Epithelial cell of proximal tubule (primary cell): ENCODE data around the gene CATSPERB. TPM values are rescaled to one million over a fixed set of nuclear protein-coding genes. Genes with fewer than 3 reads are reported as not detected.
"Not testable (repeated sequence)": the region's sequence is repeated elsewhere in the genome, so short reads cannot be mapped to it uniquely, and the experiment has no call there.

Experiments
- DNase-seq: peaks from one replicate; pipeline ENCODE4 v3.0.0-alpha.2; 2011; ENCODE audit warnings: low read depth
- H3K4me3 ChIP-seq: 2 replicates; pipeline ENCODE4 v1.5.1; 2011; ENCODE audit warnings: low read depth, mild to moderate bottlenecking, low read length
- total RNA-seq: library from RNA; depleted of rRNA; stranded (reverse); fragments of >200 nt; gene quantifications from 2 replicates; pipeline ENCODE4 v1.2.3, GENCODE V29; 2015
- TF ChIP-seq, protein P1 (sequence below): conservative IDR thresholded peaks from 2 replicates; pipeline ENCODE4 v1.5.1; 2012; ENCODE audit warnings: low read depth, mild to moderate bottlenecking, low read length

CATSPERB gene
- total RNA-seq, 1 donor from 2014 or later, result not detected

DNA sequence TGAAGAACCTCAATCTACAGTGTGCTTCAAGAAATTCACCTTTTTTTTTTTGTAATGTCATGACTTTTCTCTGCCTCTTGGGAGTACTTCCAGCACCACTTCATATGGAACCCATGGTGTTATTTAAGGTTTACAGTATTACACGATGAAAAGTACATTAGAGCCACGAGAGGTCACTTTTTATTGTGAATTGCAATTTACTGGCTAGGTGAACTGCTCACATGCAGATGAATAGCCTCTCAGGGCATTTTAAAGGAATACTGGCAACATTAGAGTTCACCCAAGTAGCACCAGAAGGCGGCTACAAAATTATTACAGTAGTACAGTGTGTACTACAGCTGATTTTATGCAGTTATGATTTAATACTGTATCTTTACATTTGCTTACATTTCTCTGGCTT lies 122.7 kb downstream of the CATSPERB start:
- DNase-seq, result no peak
- no peak overlapping the region for H3K4me3 ChIP-seq
- TF ChIP-seq, protein P1, sequence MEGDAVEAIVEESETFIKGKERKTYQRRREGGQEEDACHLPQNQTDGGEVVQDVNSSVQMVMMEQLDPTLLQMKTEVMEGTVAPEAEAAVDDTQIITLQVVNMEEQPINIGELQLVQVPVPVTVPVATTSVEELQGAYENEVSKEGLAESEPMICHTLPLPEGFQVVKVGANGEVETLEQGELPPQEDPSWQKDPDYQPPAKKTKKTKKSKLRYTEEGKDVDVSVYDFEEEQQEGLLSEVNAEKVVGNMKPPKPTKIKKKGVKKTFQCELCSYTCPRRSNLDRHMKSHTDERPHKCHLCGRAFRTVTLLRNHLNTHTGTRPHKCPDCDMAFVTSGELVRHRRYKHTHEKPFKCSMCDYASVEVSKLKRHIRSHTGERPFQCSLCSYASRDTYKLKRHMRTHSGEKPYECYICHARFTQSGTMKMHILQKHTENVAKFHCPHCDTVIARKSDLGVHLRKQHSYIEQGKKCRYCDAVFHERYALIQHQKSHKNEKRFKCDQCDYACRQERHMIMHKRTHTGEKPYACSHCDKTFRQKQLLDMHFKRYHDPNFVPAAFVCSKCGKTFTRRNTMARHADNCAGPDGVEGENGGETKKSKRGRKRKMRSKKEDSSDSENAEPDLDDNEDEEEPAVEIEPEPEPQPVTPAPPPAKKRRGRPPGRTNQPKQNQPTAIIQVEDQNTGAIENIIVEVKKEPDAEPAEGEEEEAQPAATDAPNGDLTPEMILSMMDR, result no peak

DNA sequence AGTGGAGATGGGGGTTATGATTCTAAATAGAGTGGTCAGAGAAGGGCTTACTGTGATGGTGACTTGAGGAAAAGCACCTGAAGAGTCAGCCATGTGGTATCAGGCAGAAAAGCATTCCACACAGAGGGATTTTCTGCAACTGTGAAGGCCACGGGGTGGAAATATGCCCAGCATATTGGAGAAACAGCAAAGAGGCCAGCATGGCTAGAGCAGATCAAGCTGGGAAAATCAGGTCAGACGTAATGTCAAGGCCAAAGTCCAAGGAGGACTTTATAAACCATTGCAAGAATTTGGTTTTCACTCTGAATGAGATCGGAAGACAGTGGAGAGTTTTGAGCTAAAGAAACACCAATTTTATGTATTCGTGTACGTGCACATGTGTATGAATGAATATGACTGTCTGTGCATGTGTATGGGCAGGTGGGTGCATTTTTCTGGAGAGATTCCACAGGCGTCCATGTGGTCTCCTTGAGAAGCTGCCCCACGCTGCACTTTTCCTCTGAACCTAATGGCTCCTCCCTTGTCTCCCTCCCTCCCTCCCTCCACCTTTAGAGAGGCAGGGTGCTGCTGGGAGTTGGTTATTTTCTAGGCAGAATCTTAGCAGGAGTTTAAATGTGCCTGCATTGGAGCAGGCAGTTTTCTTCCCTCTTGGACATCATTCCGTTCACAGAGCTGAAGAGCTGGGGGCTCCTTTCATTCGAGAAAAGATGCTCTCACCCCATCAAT lies 124.4 kb downstream of the CATSPERB start:
- no peak overlapping the region for H3K4me3 ChIP-seq
- TF ChIP-seq, protein P1, result no peak
- DNase-seq, result no peak

DNA sequence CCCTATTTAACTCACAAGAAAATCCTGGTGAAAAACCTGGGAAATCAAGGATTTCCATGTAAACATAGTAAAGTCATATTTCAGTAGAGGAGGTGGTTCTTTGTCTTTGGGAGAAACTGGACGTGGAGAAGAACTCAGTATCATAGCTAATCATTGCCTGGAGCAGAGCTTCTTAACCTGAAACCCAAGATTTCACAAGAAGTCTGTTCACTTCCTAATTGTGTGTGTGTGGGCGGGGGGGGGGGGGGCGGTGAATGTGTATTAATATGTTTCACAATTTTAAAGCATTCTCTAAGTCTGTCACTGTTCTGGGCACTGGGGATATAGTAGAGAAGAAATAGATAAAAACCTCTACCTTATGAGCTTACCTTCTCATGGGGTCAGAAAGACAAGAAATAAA lies 125.0 kb downstream of the CATSPERB start:
- DNase-seq, result no peak

DNA sequence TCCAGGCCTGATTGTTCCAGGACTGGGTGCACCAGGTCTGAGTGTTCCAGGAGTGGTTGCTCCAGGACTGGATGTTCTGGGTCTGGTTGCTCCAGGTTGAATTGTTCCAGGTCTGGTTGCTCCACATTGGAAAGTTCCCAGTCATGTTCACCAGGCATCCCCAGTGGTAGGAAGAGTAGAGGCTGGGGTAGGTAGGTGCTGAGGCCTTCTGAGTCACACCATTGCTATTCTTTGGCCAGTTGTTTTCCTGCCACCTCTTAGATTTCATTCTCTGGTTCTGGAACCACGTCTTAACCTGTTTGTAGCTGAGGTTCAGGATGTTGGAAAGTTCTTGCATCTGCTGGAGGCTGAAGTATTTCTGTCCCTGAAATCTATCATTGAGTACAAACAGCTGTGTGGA lies 127.3 kb downstream of the CATSPERB start:
- not testable (repeated sequence) for DNase-seq, H3K4me3 ChIP-seq

More for the DNA sequence above, 125.0 kb downstream of the CATSPERB start:
- TF ChIP-seq, protein P1, result no peak
- H3K4me3 ChIP-seq, result no peak overlapping the region

DNA sequence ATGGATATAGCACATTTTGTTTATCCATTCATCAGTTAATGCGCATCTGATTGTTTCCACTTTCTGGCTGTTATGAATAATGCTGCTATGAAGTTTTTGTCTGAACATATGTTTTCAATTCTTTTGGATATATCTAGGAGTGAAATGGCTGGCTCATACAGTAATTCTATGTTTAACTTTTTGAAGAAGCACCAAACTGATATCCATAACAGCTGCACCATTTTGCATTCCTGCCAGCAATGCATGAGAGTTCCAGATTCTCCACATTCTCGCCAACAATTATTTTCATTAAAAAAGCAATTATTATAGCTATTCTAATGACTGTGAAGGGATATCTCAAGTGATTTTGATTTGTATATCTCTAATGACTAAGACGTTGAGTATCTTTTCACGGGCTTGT lies 131.9 kb downstream of the CATSPERB start:
- H3K4me3 ChIP-seq, result no peak overlapping the region

DNA sequence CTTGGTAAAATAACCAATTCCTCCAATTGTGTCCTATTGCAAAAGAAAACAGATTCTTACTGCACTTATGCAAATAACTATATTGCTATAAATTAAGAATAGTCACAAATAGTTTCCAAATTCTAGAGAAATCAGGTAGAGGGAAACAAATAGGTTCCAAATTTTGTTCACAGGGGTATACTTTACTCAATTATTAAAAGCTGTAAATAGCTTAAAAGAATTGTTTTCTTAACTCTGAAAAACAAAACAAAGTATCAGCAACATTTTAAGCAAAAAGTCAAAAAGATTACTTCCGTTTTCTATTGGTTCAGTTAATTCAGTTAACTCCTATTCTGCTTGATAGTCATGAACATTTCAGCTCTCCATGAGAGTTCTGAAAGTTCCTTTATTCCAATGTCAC lies 136.2 kb downstream of the CATSPERB start:
- TF ChIP-seq, protein P1, result no peak
- DNase-seq, result no peak
- no peak overlapping the region for H3K4me3 ChIP-seq

More for the DNA sequence above, 131.9 kb downstream of the CATSPERB start:
- TF ChIP-seq, protein P1, result no peak
- no peak for DNase-seq

DNA sequence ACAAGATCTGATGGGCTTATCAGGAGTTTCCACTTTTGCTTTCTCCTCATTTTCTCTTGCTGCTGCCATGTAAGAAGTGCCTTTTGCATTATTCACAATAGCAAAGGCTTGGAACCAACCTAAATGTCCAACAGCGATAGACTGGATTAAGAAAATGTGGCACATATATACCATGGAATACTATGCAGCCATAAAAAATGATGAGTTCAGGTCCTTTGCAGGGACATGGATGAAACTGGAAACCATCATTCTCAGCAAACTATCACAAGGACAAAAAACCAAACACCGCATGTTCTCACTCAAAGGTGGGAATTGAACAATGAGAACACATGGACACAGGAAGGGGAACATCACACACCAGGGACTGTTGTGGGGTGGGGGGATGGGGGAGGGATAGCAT lies 137.9 kb downstream of the CATSPERB start:
- not testable (repeated sequence) for H3K4me3 ChIP-seq, DNase-seq

DNA sequence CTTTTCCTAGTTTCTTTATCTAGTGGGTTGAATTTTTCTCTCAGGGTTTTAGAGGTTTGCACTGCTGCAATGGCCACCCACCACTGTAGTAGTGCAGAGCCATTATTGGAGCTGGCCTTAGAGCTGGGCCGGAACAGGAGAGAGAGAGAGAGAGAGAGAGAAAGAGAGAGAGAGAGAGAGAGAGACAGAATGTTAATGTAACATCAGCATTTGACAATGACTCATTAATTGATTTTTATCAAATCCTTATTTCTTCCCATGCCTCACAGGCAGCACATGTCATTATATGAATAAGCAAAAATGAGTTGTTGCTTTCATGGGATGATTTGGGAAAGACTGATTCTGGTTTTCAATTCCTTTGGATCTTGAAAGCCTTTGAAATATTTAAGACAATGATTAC lies 145.5 kb downstream of the CATSPERB start:
- no peak for DNase-seq
- TF ChIP-seq, protein P1, result no peak
- H3K4me3 ChIP-seq, result no peak overlapping the region
